NT2/D1 (cell line): Measurements from ENCODE around the gene CENPF.

Experiments used
- SUZ12 ChIP-seq: IDR thresholded peaks from 2 replicates; pipeline ENCODE4 v1.6.1; 2011; ENCODE audit not compliant: insufficient read length, insufficient read depth; ENCODE audit errors: extremely low read depth
- YY1 ChIP-seq: IDR thresholded peaks from 2 replicates; pipeline ENCODE4 v1.6.1; 2011; ENCODE audit not compliant: insufficient read length, insufficient read depth
- ZNF274 ChIP-seq: IDR thresholded peaks from 2 replicates; pipeline ENCODE4 v1.6.1; 2011; ENCODE audit warnings: mild to moderate bottlenecking, low read depth, low read length

DNA sequence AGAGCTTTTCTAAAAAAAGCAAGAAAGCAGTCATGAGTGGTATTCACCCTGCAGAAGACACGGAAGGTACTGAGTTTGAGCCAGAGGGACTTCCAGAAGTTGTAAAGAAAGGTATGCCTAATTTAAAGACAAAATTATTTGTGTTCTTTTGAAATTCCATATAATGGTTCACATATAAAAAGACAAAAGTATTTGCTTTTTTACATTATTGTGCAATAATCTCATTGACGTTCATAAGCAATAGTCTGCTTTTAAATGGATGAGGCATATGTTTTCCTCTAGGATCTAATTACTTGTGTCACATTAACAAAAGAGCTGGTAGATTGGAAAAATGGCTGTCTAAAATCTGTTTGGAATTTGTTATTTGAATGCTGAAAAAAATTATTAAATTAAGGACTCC is 54.3 kb downstream of the CENPF start:
- no peak for TF ChIP-seq SUZ12
- no peak for TF ChIP-seq YY1
- TF ChIP-seq ZNF274, result no peak
